B cell (primary cell): ENCODE measurements around the gene NUP160. TPM values are rescaled to one million over a fixed set of nuclear protein-coding genes. Genes with fewer than 3 reads are reported as not detected.
A peak's percentile ranks its signal among the peaks of the same experiment; 100 is the strongest.

Experiments used
- ATAC-seq: fragments of 200-7000 bp; cut with Tn5 transposase; one replicate; pipeline ENCODE4 v1.10.0; 2021; ENCODE audit warnings: low read depth, mild to moderate bottlenecking, moderate number of reproducible peaks, moderate library complexity
- CTCF ChIA-PET: fragments of 350-600 bp; sonication (Branson Sonifier 250); formaldehyde crosslinking; loops from one replicate; lab custom pipeline; 2021; ENCODE audit warnings: antibody characterized with exemption, inconsistent platforms; lab: Charles Lee
- POLR2A ChIA-PET: fragments of 350-600 bp; sonication (Branson Sonifier 250); formaldehyde crosslinking; loops from one replicate; lab custom pipeline; 2021; ENCODE audit warnings: antibody characterized with exemption; lab: Charles Lee
- DNase-seq: peaks from one replicate; pipeline ENCODE4 v3.0.0; 2013
- H2AFZ ChIP-seq: 2 replicates; pipeline ENCODE4 v1.6.1; 2012; ENCODE audit warnings: mild to moderate bottlenecking, low read depth, low read length; ENCODE audit not compliant: insufficient read depth, poor library complexity, severe bottlenecking
- H3K27ac ChIP-seq, 2 donors: 1 replicate in 1 of 2; 2 replicates in 1 of 2; pipeline ENCODE4 v1.5.1; 2012 to 2013; ENCODE audit warnings: low read length in 2 of 2, mild to moderate bottlenecking in 2 of 2, moderate library complexity in 1 of 2
- H3K27me3 ChIP-seq, 4 experiments: fragments of 200-600 bp in 1 of 4; sonication (generic) in 1 of 4; replicated peaks in 1 of 4; 1 replicate in 2 of 4; 2 replicates in 2 of 4; pipeline versions ENCODE4 v1.6.1 to v1.7.0; 2013 to 2016; ENCODE audit warnings: low read length in 3 of 4, mild to moderate bottlenecking in 2 of 4, mixed read lengths in 1 of 4, moderate library complexity in 1 of 4; ENCODE audit not compliant: insufficient read depth in 4 of 4, control insufficient read depth in 3 of 4; ENCODE audit errors: control extremely low read depth in 1 of 4
- H3K36me3 ChIP-seq, 2 experiments: replicated peaks in 1 of 2; 1 replicate in 1 of 2; 2 replicates in 1 of 2; pipeline versions ENCODE4 v1.6.1 to v1.7.1; 2013; ENCODE audit warnings: low read length in 1 of 2; ENCODE audit not compliant: insufficient read depth in 2 of 2, control insufficient read depth in 1 of 2; ENCODE audit errors: control extremely low read depth in 1 of 2, extremely low read depth in 1 of 2
- H3K4me1 ChIP-seq, 2 donors: fragments of 200-600 bp in 1 of 2; sonication (generic) in 1 of 2; 1 replicate in 1 of 2; 2 replicates in 1 of 2; pipeline versions ENCODE4 v1.5.1 to v1.6.1; 2013 to 2017; ENCODE audit warnings: low read length in 2 of 2; ENCODE audit not compliant: control insufficient read depth in 2 of 2, insufficient read depth in 2 of 2
- H3K4me2 ChIP-seq: replicated peaks from 2 replicates; pipeline ENCODE3; 2012; ENCODE audit warnings: mild to moderate bottlenecking, low read depth, low read length; ENCODE audit not compliant: poor library complexity, severe bottlenecking
- H3K4me3 ChIP-seq, 5 experiments: fragments of 200-600 bp in 1 of 5; sonication (generic) in 1 of 5; 1 replicate in 3 of 5; 2 replicates in 2 of 5; pipeline versions ENCODE4 v1.5.1 to v1.7.0; 2011 to 2016; ENCODE audit warnings: low read length in 4 of 5, mild to moderate bottlenecking in 4 of 5, low read depth in 2 of 5, control low read depth in 1 of 5, moderate library complexity in 1 of 5; ENCODE audit not compliant: insufficient read depth in 1 of 5; ENCODE audit errors: control extremely low read depth in 1 of 5, extremely low read depth in 1 of 5
- H3K79me2 ChIP-seq: fragments of 200-600 bp; sonication (generic); one replicate; pipeline ENCODE4 v1.6.0; 2016; ENCODE audit warnings: low read length; ENCODE audit not compliant: control insufficient read depth, insufficient read depth
- H3K9ac ChIP-seq: fragments of 200-600 bp; sonication (generic); 2 replicates; pipeline ENCODE4 v1.6.1; 2017; ENCODE audit warnings: mild to moderate bottlenecking, low read length, moderate library complexity
- H3K9me3 ChIP-seq, 3 donors: one replicate each; pipeline versions ENCODE4 v1.6.1 to v1.7.1; 2013; ENCODE audit warnings: low read length in 2 of 3; ENCODE audit not compliant: control insufficient read depth in 2 of 3, insufficient read depth in 1 of 3; ENCODE audit errors: control extremely low read depth in 1 of 3
- H4K20me1 ChIP-seq: 2 replicates; pipeline ENCODE4 v1.6.0; 2012; ENCODE audit warnings: mild to moderate bottlenecking, low read length; ENCODE audit not compliant: insufficient read depth, control insufficient read depth, poor library complexity, severe bottlenecking
- H3K27ac Mint-ChIP-seq: one replicate; pipeline ENCODE4 v1.8.0; 2021; ENCODE audit warnings: mixed read lengths
- H3K27me3 Mint-ChIP-seq: one replicate; pipeline ENCODE4 v1.8.0; 2021; ENCODE audit warnings: mixed read lengths
- H3K4me1 Mint-ChIP-seq: one replicate; pipeline ENCODE4 v1.8.0; 2021; ENCODE audit warnings: mixed read lengths
- H3K4me3 Mint-ChIP-seq: one replicate; pipeline ENCODE4 v1.8.0; 2021; ENCODE audit warnings: mixed read lengths
- H3K9me3 Mint-ChIP-seq: one replicate; pipeline ENCODE4 v1.8.0; 2022; ENCODE audit warnings: mixed read lengths; ENCODE audit not compliant: insufficient read depth
- EZH2 ChIP-seq: IDR thresholded peaks from 2 replicates; pipeline ENCODE4 v1.6.1; 2012; ENCODE audit warnings: borderline replicate concordance, low read depth, mild to moderate bottlenecking, moderate library complexity, low read length; ENCODE audit not compliant: insufficient read depth, poor library complexity, severe bottlenecking
- whole genome bisulfite sequencing: methylation state at CpG from one replicate; pipeline ENCODE4 v1.1.5; 2013; ENCODE audit warnings: missing lambda C conversion rate; ENCODE audit not compliant: insufficient coverage; 5-methylcytosine and 5-hydroxymethylcytosine counted together
- intact Hi-C: fragments of 100-400 bp; cut with micrococcal nuclease; formaldehyde crosslinking; loops from one replicate; pipeline ENCODE4 v1.10.0; 2022
- polyA plus RNA-seq: library from polyadenylated mRNA; depleted of rRNA; stranded (reverse); fragments of >200 nt; gene quantifications from 2 replicates; pipeline ENCODE4 v1.2.3, GENCODE V29; 2012
- total RNA-seq, 2 donors: library from RNA; stranded (reverse); fragments of 120-200 nt in 1 of 2; gene quantifications; 1 replicate in 1 of 2; 2 replicates in 1 of 2; pipeline versions ENCODE4 v1.2.3 to v1.2.4, GENCODE V29; 2013 to 2022
- TF ChIP-seq, protein P1 (sequence below): fragments of 200-600 bp; IDR thresholded peaks from one replicate; pipeline ENCODE4 v1.8.0; 2022; ENCODE audit warnings: antibody characterized with exemption, mild to moderate bottlenecking

NUP160 gene
- total and polyA plus RNA-seq, 2 donors (not counting 1 experiment from before 2014, with no cell fraction given), result 26.3 to 74.3 TPM

DNA sequence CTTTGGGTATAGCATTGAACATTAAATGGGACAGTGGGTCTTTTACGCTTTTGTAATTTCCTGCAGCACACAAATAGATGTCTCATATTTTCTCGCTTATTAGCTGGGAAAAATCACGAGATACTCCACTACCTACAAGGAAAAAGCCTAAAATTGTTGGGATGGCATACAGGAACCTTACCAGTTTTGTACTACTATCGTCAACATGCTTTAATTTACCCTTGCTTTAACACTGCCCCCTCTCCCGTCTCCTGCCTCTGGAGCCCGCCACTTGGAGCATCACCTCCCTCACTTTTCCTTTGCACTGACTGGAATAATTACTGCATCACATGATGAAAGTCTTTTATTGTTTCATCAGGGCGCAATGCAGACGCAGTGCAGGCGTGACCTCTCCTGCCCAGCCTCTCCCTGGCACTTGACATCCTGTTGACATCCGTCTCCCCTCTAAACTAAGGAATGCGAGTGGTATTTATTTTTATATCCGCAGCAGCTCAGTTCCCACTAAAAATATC, 80.0 kb downstream of the NUP160 start:
- no peak for TF ChIP-seq EZH2
- TF ChIP-seq, protein P1, sequence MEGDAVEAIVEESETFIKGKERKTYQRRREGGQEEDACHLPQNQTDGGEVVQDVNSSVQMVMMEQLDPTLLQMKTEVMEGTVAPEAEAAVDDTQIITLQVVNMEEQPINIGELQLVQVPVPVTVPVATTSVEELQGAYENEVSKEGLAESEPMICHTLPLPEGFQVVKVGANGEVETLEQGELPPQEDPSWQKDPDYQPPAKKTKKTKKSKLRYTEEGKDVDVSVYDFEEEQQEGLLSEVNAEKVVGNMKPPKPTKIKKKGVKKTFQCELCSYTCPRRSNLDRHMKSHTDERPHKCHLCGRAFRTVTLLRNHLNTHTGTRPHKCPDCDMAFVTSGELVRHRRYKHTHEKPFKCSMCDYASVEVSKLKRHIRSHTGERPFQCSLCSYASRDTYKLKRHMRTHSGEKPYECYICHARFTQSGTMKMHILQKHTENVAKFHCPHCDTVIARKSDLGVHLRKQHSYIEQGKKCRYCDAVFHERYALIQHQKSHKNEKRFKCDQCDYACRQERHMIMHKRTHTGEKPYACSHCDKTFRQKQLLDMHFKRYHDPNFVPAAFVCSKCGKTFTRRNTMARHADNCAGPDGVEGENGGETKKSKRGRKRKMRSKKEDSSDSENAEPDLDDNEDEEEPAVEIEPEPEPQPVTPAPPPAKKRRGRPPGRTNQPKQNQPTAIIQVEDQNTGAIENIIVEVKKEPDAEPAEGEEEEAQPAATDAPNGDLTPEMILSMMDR, result no peak
- ATAC-seq, result no peak
- Histone ChIP-seq H3K9me3 (no peaks in the 10 kb centered on the region), H3K9ac (peak overlapping the region; percentile 97), H3K4me1 (peaks cover 19 to 24% of the 10 kb centered on the region in 2 donors), H3K27ac (peak overlapping the region; percentile 97 to 99), H3K79me2 (peaks cover 39% of the 10 kb centered on the region), H2AFZ (peak overlapping the region; percentile 84), H3K4me2 (peak overlapping the region; percentile 82), H3K27me3 (no peaks in the 10 kb centered on the region), H4K20me1 (no peaks in the 10 kb centered on the region), H3K36me3 (peaks cover 0 to 18% of the 10 kb centered on the region in 2 experiments), H3K4me3 (peak overlapping the region; percentile 65 to 88 (median 76))
- 2% methylated on average over 4 of the region's 12 CpGs for WGBS
- Mint-ChIP-seq H3K4me3 (peak overlapping the region; percentile 97), H3K27me3 (no peaks in the 10 kb centered on the region), H3K27ac (peak overlapping the region; percentile 100), H3K4me1 (peaks cover 26% of the 10 kb centered on the region), H3K9me3 (no peaks in the 10 kb centered on the region)
- CTCF ChIA-PET, result interaction anchor here (1.0 kb wide), 1 partner anchor 53 kb away, joined by 3 read pairs; the partner anchor contains the start of gene AGBL2
- no peak for DNase-seq
- POLR2A ChIA-PET, result interaction anchor here (0.6 to 0.8 kb wide), 6 partner anchors 65 to 580 kb away, joined by 3 read pairs; partner anchors contain the start of gene ACP2
- intact Hi-C loops, result loop anchor here (5.0 kb wide), 6 partner anchors 134 to 1066 kb away; partner anchors contain the start of genes ARHGAP1, CSTPP1, KBTBD4 and NDUFS3
